Measurements from ENCODE around the gene CEP85L.

CEP85L gene

GRCh38 chr6:118625833-118626232 lies 25.6 kb downstream of the CEP85L start:
- DNase-seq (ENCODE audit: low read depth in 4 of 4, low spot score in 1 of 4), result no peak

- DNase-seq (ENCODE audit: low read depth in 4 of 4, low spot score in 1 of 4), result no peak
Observed at GRCh38 chr6:118621799-118622470, 29.5 kb downstream of the CEP85L start.

GRCh38 chr6:118620202-118620601 lies 31.2 kb downstream of the CEP85L start:
- no peak for DNase-seq (ENCODE audit: low read depth in 4 of 4, low spot score in 1 of 4)

GRCh38 chr6:118618676-118619377 lies 32.6 kb downstream of the CEP85L start:
- DNase-seq (ENCODE audit: low read depth in 4 of 4, low spot score in 1 of 4), result peak; percentile 32 to 54 (median 46)

GRCh38 chr6:118617417-118617816 lies 34.0 kb downstream of the CEP85L start:
- DNase-seq (ENCODE audit: low read depth in 4 of 4, low spot score in 1 of 4), result no peak

- DNase-seq (ENCODE audit: low read depth in 4 of 4, low spot score in 1 of 4), result no peak
Observed at GRCh38 chr6:118611334-118611733, 40.1 kb downstream of the CEP85L start.

GRCh38 chr6:118606858-118607257 lies 44.5 kb downstream of the CEP85L start:
- no peak for DNase-seq (ENCODE audit: low read depth in 4 of 4, low spot score in 1 of 4)

- DNase-seq (ENCODE audit: low read depth in 4 of 4, low spot score in 1 of 4), result no peak
Observed at GRCh38 chr6:118606268-118606667, 45.1 kb downstream of the CEP85L start.

- no peak for DNase-seq (ENCODE audit: low read depth in 4 of 4, low spot score in 1 of 4)
Observed at GRCh38 chr6:118603372-118603771, 48.0 kb downstream of the CEP85L start.

GRCh38 chr6:118602300-118602699 lies 49.1 kb downstream of the CEP85L start:
- DNase-seq (ENCODE audit: low read depth in 4 of 4, low spot score in 1 of 4), result no peak

GRCh38 chr6:118598324-118598723 lies 53.1 kb downstream of the CEP85L start:
- DNase-seq (ENCODE audit: low read depth in 4 of 4, low spot score in 1 of 4), result no peak

GRCh38 chr6:118597636-118598035 lies 53.8 kb downstream of the CEP85L start:
- DNase-seq (ENCODE audit: low read depth in 4 of 4, low spot score in 1 of 4), result no peak

- no peak for DNase-seq (ENCODE audit: low read depth in 4 of 4, low spot score in 1 of 4)
Observed at GRCh38 chr6:118596774-118597320, 54.5 kb downstream of the CEP85L start.

- no peak for DNase-seq (ENCODE audit: low read depth in 4 of 4, low spot score in 1 of 4)
Observed at GRCh38 chr6:118594877-118595276, 56.5 kb downstream of the CEP85L start.

- DNase-seq (ENCODE audit: low read depth in 4 of 4, low spot score in 1 of 4), result no peak
Observed at GRCh38 chr6:118591897-118592296, 59.5 kb downstream of the CEP85L start.

- DNase-seq (ENCODE audit: low read depth in 4 of 4, low spot score in 1 of 4), result no peak
Observed at GRCh38 chr6:118589649-118590365, 61.6 kb downstream of the CEP85L start.

- no peak for DNase-seq (ENCODE audit: low read depth in 4 of 4, low spot score in 1 of 4)
Observed at GRCh38 chr6:118589186-118589585, 62.2 kb downstream of the CEP85L start.

- no peak for DNase-seq (ENCODE audit: low read depth in 4 of 4, low spot score in 1 of 4)
Observed at GRCh38 chr6:118588626-118589025, 62.8 kb downstream of the CEP85L start.

- DNase-seq (ENCODE audit: low read depth in 4 of 4, low spot score in 1 of 4), result no peak
Observed at GRCh38 chr6:118586746-118587485, 64.5 kb downstream of the CEP85L start.

GRCh38 chr6:118584911-118585310 lies 66.5 kb downstream of the CEP85L start:
- no peak for DNase-seq (ENCODE audit: low read depth in 4 of 4, low spot score in 1 of 4)

- no peak for DNase-seq (ENCODE audit: low read depth in 4 of 4, low spot score in 1 of 4)
Observed at GRCh38 chr6:118581489-118581959, 69.9 kb downstream of the CEP85L start.
